22Rv1 (cell line): ENCODE results near the gene PRPH.

Experiments
- ZFX ChIP-seq: fragments of 450-650 bp; IDR thresholded peaks from 2 replicates; pipeline ENCODE4 v1.6.1; 2017; ENCODE audit warnings: antibody characterized with exemption, borderline replicate concordance
- TF ChIP-seq, protein P1 (sequence below): fragments of 450-650 bp; IDR thresholded peaks from 2 replicates; pipeline ENCODE4 v1.5.1; 2017; ENCODE audit warnings: mild to moderate bottlenecking

- TF ChIP-seq, protein P1, sequence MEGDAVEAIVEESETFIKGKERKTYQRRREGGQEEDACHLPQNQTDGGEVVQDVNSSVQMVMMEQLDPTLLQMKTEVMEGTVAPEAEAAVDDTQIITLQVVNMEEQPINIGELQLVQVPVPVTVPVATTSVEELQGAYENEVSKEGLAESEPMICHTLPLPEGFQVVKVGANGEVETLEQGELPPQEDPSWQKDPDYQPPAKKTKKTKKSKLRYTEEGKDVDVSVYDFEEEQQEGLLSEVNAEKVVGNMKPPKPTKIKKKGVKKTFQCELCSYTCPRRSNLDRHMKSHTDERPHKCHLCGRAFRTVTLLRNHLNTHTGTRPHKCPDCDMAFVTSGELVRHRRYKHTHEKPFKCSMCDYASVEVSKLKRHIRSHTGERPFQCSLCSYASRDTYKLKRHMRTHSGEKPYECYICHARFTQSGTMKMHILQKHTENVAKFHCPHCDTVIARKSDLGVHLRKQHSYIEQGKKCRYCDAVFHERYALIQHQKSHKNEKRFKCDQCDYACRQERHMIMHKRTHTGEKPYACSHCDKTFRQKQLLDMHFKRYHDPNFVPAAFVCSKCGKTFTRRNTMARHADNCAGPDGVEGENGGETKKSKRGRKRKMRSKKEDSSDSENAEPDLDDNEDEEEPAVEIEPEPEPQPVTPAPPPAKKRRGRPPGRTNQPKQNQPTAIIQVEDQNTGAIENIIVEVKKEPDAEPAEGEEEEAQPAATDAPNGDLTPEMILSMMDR: no peak
- no peak for TF ChIP-seq ZFX
Measured at GRCh38 chr12:49332891-49333371, 38.0 kb downstream of the PRPH start.
